ENCODE results near the gene ARPC5L. TPM values are rescaled to one million over a fixed set of nuclear protein-coding genes. Genes with fewer than 3 reads are reported as not detected.

The ARPC5L gene
- 22.5 and 22.8 TPM in 2 replicates for total RNA-seq
- long read RNA-seq, partial matches to known transcripts: 4 of 7 reads
- long read RNA-seq, other reads (novel, unspliced or antisense): 0 of 7 reads

DNA sequence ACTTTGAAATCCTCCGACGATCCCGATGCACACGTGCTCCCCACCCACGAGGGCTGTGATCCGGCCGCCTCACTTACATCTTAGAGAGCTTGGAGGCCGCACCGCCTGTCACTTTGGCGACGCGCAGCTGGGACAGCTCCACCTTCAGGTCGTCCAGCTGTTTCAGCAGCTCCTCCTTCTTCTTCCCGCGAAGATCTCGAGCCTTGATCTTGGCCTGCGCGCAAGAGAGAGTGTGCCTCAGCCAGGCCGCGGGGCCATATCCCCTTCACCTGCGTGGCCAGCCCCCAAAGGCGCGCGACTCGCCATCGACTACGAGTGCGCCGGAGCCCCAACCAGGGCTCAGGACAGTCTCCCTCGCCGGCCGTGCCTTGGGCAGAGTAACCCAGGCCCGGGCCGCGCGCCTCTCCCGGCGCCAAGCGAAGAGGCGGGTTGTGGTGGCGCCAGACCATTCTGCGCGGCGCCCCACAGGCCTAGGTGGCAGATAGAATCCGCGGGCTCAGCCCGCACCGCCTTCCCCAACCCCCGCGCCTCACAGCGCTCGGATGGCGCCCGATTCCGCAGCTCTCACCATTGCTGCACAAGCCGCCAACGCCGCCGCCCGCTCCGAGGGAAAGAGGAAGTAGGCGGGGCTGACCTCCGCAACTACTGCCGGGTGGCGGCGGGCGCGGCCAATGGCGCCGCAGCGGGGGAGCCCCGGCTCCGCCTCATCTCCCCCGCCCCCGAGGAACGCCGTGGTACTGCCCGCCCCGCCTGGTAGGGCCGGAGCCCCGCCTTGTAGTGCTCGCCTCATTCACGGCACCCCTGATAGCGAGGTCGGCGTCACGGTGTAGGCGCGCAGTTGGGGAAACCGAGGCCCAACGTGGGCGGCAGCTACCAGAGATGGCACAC lies at the start of gene ARPC5L, which contains the start of gene RPL35:
Gene ARPC5L (plus strand): TSS at position 789 of the 888 bp plus-strand sequence. CDS start 7,161 bp downstream, outside the sequence.
Gene RPL35 (minus strand): TSS at position 616 of the 888 bp plus-strand sequence. CDS start 45 bp downstream, at position 571.
- H3K27me3 Mint-ChIP-seq (ENCODE audit: unreplicated experiment): no peaks in the 10 kb centered on the region
- peaks cover 27% of the 10 kb centered on the region for H3K4me1 Mint-ChIP-seq (ENCODE audit: unreplicated experiment)
- H3K9me3 Mint-ChIP-seq (ENCODE audit: unreplicated experiment): no peaks in the 10 kb centered on the region
- peak within 1 kb of the TSS; percentile 93 for H3K4me3 Mint-ChIP-seq (ENCODE audit: unreplicated experiment)
- TF ChIP-seq, protein P1, sequence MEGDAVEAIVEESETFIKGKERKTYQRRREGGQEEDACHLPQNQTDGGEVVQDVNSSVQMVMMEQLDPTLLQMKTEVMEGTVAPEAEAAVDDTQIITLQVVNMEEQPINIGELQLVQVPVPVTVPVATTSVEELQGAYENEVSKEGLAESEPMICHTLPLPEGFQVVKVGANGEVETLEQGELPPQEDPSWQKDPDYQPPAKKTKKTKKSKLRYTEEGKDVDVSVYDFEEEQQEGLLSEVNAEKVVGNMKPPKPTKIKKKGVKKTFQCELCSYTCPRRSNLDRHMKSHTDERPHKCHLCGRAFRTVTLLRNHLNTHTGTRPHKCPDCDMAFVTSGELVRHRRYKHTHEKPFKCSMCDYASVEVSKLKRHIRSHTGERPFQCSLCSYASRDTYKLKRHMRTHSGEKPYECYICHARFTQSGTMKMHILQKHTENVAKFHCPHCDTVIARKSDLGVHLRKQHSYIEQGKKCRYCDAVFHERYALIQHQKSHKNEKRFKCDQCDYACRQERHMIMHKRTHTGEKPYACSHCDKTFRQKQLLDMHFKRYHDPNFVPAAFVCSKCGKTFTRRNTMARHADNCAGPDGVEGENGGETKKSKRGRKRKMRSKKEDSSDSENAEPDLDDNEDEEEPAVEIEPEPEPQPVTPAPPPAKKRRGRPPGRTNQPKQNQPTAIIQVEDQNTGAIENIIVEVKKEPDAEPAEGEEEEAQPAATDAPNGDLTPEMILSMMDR (IDR thresholded peaks at IDR 0.05): peak; percentile 48
- H3K36me3 Mint-ChIP-seq (ENCODE audit: unreplicated experiment): peaks cover 15% of the 10 kb centered on the region
- H3K27ac Mint-ChIP-seq (ENCODE audit: unreplicated experiment): peak within 1 kb of the TSS; percentile 93
- peak; percentile 98 for DNase-seq (ENCODE audit: extremely low spot score, unreplicated experiment)

DNA sequence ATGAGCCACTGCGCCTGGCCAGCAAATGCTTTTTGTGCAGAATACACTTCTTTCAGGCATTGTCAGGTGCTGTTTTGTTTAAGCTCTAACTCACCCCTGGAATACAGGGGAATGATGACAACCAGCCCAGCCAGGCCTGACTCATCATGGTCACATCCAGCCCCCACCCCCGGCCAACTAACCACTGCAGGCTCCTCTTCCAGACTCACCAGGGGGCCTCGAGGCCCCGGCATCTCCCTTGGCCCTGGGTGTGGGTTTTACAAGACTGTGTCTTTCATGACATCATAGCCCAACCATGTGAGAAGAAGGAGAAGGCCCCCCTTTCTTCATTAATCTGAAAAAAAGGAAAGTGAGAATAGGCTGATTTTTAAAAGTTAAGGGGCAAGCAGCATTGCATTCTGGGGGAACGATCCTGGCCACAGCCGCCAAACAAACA lies 49.5 kb upstream of the ARPC5L start:
- DNase-seq (ENCODE audit: extremely low spot score, unreplicated experiment): peak; percentile 95
- TF ChIP-seq, protein P1 (IDR thresholded peaks at IDR 0.05): no peak
- Mint-ChIP-seq H3K4me1 (ENCODE audit: unreplicated experiment) (peaks cover 40% of the 10 kb centered on the region), H3K36me3 (ENCODE audit: unreplicated experiment) (peaks cover 10% of the 10 kb centered on the region), H3K27ac (ENCODE audit: unreplicated experiment) (peak overlapping the region; percentile 92), H3K9me3 (ENCODE audit: unreplicated experiment) (no peaks in the 10 kb centered on the region), H3K27me3 (ENCODE audit: unreplicated experiment) (no peaks in the 10 kb centered on the region), H3K4me3 (ENCODE audit: unreplicated experiment) (peak overlapping the region; percentile 38)

GRCh38 chr9:124813041-124813440 lies 48.9 kb upstream of the ARPC5L start:
- Mint-ChIP-seq H3K27me3 (ENCODE audit: unreplicated experiment) (no peaks in the 10 kb centered on the region), H3K4me3 (ENCODE audit: unreplicated experiment) (peak overlapping the region; percentile 38), H3K4me1 (ENCODE audit: unreplicated experiment) (peaks cover 41% of the 10 kb centered on the region), H3K27ac (ENCODE audit: unreplicated experiment) (peak overlapping the region; percentile 92), H3K36me3 (ENCODE audit: unreplicated experiment) (peaks cover 10% of the 10 kb centered on the region), H3K9me3 (ENCODE audit: unreplicated experiment) (no peaks in the 10 kb centered on the region)
- TF ChIP-seq, protein P1 (IDR thresholded peaks at IDR 0.05): no peak
- DNase-seq (ENCODE audit: extremely low spot score, unreplicated experiment): no peak

- no peak for DNase-seq (ENCODE audit: extremely low spot score, unreplicated experiment)
- TF ChIP-seq, protein P1 (IDR thresholded peaks at IDR 0.05): no peak
- Mint-ChIP-seq H3K4me1 (ENCODE audit: unreplicated experiment) (peaks cover 47% of the 10 kb centered on the region), H3K4me3 (ENCODE audit: unreplicated experiment) (no peak overlapping the region), H3K36me3 (ENCODE audit: unreplicated experiment) (peaks cover 7% of the 10 kb centered on the region), H3K27me3 (ENCODE audit: unreplicated experiment) (no peaks in the 10 kb centered on the region), H3K9me3 (ENCODE audit: unreplicated experiment) (no peaks in the 10 kb centered on the region), H3K27ac (ENCODE audit: unreplicated experiment) (peak overlapping the region; percentile 92)
These were observed 48.3 kb upstream of the ARPC5L start for GRCh38 chr9:124813501-124814163.
